Lung (tissue), 12 donors: Measurements from ENCODE around the gene SLC34A1. TPM values are rescaled to one million over a fixed set of nuclear protein-coding genes. Genes with fewer than 3 reads are reported as not detected.
A peak's percentile ranks its signal among the peaks of the same experiment; 100 is the strongest.

Source experiments
- ATAC-seq: fragments of 200-7000 bp; cut with Tn5 transposase; one replicate; pipeline ENCODE4 v1.9.1; 2020; ENCODE audit warnings: moderate number of reproducible peaks; ENCODE audit not compliant: insufficient read depth, low FRiP score
- DNase-seq, 3 donors: peaks; one replicate each; pipeline ENCODE4 v3.0.0-alpha.2; 2013 to 2017
- H3K27ac ChIP-seq, 2 donors: one replicate each; pipeline ENCODE4 v1.5.1; 2013; ENCODE audit warnings: mild to moderate bottlenecking in 2 of 2, moderate library complexity in 2 of 2, control low read depth in 1 of 2, inconsistent platforms in 1 of 2, low read depth in 1 of 2, low read length in 1 of 2
- H3K27me3 ChIP-seq, 3 donors: one replicate each; pipeline ENCODE4 v1.5.1; 2013; ENCODE audit warnings: low read length in 2 of 3; ENCODE audit not compliant: control insufficient read depth in 3 of 3, insufficient read depth in 3 of 3
- H3K36me3 ChIP-seq, 4 donors: one replicate each; pipeline ENCODE4 v1.5.1; 2013; ENCODE audit warnings: low read length in 4 of 4, mild to moderate bottlenecking in 1 of 4, moderate library complexity in 1 of 4; ENCODE audit not compliant: control insufficient read depth in 4 of 4, insufficient read depth in 4 of 4
- H3K4me1 ChIP-seq, 5 donors: one replicate each; pipeline ENCODE4 v1.5.1; 2013; ENCODE audit warnings: low read length in 5 of 5, mild to moderate bottlenecking in 2 of 5, moderate library complexity in 1 of 5; ENCODE audit not compliant: control insufficient read depth in 5 of 5, insufficient read depth in 5 of 5
- H3K4me3 ChIP-seq: one replicate; pipeline ENCODE4 v1.5.1; 2013; ENCODE audit warnings: mild to moderate bottlenecking, control low read depth, moderate library complexity
- H3K9ac ChIP-seq, 2 donors: one replicate each; pipeline ENCODE4 v1.5.1; 2013; ENCODE audit warnings: low read length in 2 of 2, control low read depth in 1 of 2; ENCODE audit not compliant: insufficient read depth in 1 of 2
- H3K9me3 ChIP-seq, 4 donors: one replicate each; pipeline ENCODE4 v1.5.1; 2013; ENCODE audit warnings: low read length in 3 of 4, mild to moderate bottlenecking in 1 of 4, moderate library complexity in 1 of 4; ENCODE audit not compliant: control insufficient read depth in 4 of 4, insufficient read depth in 3 of 4
- WGBS, 2 donors: extraction: QIAGEN DNeasy Blood & Tissue Kit; methylation state at CpG; one replicate each; pipeline ENCODE4 v1.1.7; 2013; 5-methylcytosine and 5-hydroxymethylcytosine counted together
- polyA plus RNA-seq, 2 donors: library from polyadenylated mRNA; stranded (reverse); fragments of 200-250 nt; gene quantifications; one replicate each; pipeline ENCODE4 v1.2.1, GENCODE V29; 2013
- total RNA-seq, 2 donors: library from RNA; depleted of rRNA in 1 of 2; stranded (reverse); fragments of >200 nt in 1 of 2; gene quantifications; one replicate each; pipeline ENCODE4 v1.2.1, GENCODE V29; 2014 to 2021
- TF ChIP-seq, protein P1 (sequence below): IDR thresholded peaks from 2 replicates; pipeline ENCODE4 v1.5.1; 2012; ENCODE audit warnings: mild to moderate bottlenecking; ENCODE audit errors: control extremely low read depth, extremely low read depth
- donor health status: control.
- donor health status: control.
- donor health status: Bipolar disorder and iron deficiency.
- donor health status: healthy.
- donor health status: DM: yes; HTN: yes; CAD: no.

Gene SLC34A1
- total and polyA plus RNA-seq, 4 donors = 0.02 TPM; not detected in 3

DNA sequence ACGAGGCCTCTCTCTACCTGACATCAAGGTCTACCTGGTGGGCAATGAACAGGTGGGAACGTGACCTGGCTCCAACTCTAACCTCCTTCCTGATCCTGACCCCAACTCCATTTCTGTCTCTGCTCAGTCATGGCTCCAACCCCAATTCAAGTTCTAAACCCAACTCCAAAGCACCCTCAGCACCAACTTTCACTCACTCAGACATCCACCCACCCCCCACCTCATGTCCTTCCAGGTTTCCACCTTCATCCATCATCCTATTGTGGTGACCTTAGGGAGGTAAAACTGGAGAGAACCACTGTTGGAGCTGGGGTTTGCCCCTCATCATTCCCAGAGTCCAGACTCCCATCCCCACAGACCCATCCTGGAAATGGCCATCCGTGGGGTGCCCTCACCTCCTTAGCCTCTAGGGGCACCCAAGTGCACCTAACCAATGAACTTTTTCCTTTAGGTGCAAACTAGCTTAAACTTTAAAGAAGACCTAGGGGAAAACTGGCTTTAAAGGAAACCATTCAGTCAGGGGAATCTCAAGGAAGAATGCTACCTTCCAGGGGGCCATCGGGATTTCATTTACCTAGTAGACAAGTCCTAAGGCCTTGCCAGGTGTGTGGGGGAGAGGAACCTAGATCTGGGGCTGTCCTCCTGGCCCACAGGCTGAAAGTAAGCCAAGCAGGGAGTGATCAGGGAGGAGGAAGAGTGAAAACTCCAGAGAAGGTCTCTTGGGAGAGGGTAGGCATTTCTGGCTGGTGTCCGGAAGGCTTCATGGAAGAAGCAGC is 15.2 kb upstream of the SLC34A1 start:
- Histone ChIP-seq H3K4me1 (peaks cover 0 to 24% (median 6%) of the 10 kb centered on the region in 5 donors), H3K27ac (no peak overlapping the region), H3K27me3 (peaks cover 0 to 2% (median 0%) of the 10 kb centered on the region in 3 donors), H3K9ac (no peak overlapping the region), H3K9me3 (no peaks in the 10 kb centered on the region), H3K4me3 (no peak overlapping the region), H3K36me3 (peaks cover 0 to 4% (median 0%) of the 10 kb centered on the region in 4 donors)
- ATAC-seq (no peak), DNase-seq (no peak)
- WGBS, 2 donors = 71 to 75% methylated on average over 5 of the region's 5 CpGs
- TF ChIP-seq, protein P1, sequence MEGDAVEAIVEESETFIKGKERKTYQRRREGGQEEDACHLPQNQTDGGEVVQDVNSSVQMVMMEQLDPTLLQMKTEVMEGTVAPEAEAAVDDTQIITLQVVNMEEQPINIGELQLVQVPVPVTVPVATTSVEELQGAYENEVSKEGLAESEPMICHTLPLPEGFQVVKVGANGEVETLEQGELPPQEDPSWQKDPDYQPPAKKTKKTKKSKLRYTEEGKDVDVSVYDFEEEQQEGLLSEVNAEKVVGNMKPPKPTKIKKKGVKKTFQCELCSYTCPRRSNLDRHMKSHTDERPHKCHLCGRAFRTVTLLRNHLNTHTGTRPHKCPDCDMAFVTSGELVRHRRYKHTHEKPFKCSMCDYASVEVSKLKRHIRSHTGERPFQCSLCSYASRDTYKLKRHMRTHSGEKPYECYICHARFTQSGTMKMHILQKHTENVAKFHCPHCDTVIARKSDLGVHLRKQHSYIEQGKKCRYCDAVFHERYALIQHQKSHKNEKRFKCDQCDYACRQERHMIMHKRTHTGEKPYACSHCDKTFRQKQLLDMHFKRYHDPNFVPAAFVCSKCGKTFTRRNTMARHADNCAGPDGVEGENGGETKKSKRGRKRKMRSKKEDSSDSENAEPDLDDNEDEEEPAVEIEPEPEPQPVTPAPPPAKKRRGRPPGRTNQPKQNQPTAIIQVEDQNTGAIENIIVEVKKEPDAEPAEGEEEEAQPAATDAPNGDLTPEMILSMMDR = no peak

DNA sequence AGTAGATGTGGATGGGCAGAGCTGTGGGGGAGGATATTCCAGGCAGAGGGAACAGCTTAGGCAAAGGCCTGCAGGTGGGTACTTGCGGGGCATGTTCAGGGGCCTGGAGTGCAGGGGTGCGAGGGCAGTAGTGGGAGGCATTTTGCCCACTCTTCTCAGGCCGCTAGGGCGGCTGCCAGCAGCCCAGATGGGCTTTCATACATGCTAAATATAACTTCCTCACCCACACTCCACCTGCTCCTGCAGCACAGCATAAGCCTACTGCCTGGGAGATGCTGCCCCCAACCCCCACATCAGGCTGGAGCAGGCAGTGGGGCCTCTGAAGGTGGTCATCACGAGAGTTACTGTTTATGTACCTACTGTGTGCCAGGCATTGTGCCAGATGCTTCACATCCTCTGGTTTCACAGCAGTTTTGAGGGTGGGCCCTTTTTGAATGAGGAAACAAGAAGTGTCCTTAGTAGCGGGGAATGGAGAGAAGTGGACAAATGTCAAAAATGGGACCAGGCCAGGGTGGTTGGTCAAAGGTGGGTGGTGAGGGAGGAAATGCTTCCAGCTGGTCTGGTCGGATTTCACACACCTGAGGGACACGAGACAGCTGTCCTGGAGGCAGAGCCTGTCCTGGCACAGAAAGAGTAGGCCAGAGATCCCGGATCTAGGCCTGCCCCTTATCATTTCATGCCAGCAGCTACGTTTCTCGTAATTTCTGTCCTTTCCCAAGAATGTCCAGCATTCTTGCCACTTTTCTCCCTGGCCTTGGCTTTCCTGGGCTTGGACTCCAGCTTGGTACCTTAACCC is 14.4 kb upstream of the SLC34A1 start:
- H3K36me3 ChIP-seq = peaks cover 0 to 4% (median 0%) of the 10 kb centered on the region in 4 donors

DNA sequence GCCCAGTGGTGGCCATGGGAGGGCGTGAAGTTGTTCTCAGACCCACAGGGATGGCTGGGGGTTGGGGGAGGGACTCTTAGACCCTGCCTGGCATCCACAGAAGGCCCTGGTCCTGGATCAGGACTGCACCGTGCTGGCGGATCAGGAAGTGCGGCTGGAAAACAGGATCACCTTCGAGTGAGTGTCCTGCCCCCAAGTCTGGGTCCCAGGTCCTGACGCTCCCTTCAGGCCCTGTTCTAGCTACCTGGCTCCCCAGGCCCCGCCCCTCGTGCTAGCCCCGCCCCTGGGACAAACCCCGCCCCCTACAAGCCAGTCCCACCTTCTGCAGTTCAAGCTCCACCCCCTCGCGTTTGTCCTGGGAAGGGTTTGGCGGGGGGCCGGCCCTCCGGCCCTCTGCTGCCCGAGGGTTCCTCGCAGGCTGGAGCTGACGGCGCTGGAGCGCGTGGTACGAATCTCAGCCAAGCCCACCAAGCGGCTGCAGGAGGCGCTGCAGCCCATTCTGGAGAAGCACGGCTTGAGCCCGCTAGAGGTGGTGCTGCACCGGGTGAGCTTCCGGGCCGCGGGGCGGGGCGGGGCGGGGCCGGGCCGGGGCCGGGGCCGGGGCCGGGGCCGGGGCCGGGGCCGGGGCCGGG is 13.6 kb upstream of the SLC34A1 start:
- TF ChIP-seq, protein P1 = no peak
- WGBS, 2 donors = 17 to 42% methylated on average over 33 to 42 of the region's 42 CpGs
- Histone ChIP-seq H3K4me1 (peaks cover 0 to 24% (median 6%) of the 10 kb centered on the region in 5 donors), H3K9ac (no peak overlapping the region), H3K27me3 (peaks cover 0 to 2% (median 0%) of the 10 kb centered on the region in 3 donors), H3K27ac (peak overlapping the region in 1 of 2 donors; percentile 39), H3K9me3 (no peaks in the 10 kb centered on the region), H3K36me3 (peaks cover 0 to 4% (median 0%) of the 10 kb centered on the region in 4 donors), H3K4me3 (peak overlapping the region; percentile 45)
- DNase-seq (peak; percentile 85 to 92 (median 90)), ATAC-seq (peak; percentile 77)

More for the DNA sequence above, 14.4 kb upstream of the SLC34A1 start:
- peaks cover 0 to 2% (median 0%) of the 10 kb centered on the region in 3 donors for H3K27me3 ChIP-seq
- ATAC-seq (no peak), DNase-seq (no peak)
- no peak overlapping the region for H3K27ac ChIP-seq
- H3K9me3 ChIP-seq = no peaks in the 10 kb centered on the region
- TF ChIP-seq, protein P1 = no peak
- 71 to 84% methylated on average over 11 of the region's 11 CpGs for WGBS, 2 donors
- peaks cover 0 to 24% (median 6%) of the 10 kb centered on the region in 5 donors for H3K4me1 ChIP-seq
- no peak overlapping the region for H3K4me3 ChIP-seq
- no peak overlapping the region for H3K9ac ChIP-seq
